Stimulated activated CD8-positive, alpha-beta memory T cell treated with anti-CD3 and anti-CD28 coated beads, Interleukin-12 subunit alpha, Interleukin-12 subunit beta, amount 100 ng/mL, for 24 hours (primary cell): ENCODE results near the gene NRG3.

Source experiments
- DNase-seq: peaks from one replicate; pipeline ENCODE4 v3.0.0-alpha.2; 2020; ENCODE audit errors: extremely low read depth

NRG3 gene

DNA sequence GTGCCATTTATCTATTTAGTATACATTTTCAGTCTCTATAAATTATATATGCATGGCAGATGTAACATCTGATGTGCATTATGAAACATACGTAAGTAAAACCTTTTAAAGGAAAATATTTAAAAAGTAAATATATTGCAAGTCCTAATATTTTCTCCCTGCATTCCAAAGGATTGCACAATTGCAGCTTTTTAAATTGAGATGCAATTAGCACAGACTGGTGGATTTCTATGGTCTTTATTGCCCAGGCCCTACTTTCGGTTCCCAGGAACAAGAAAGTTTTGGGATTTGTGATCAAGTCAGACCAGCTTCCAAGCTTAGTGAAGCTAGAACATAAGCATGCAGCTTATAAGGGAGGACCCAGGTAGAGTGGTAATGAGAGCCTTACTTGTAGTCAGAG lies 337.8 kb downstream of the NRG3 start:
- DNase-seq = no peak

DNA sequence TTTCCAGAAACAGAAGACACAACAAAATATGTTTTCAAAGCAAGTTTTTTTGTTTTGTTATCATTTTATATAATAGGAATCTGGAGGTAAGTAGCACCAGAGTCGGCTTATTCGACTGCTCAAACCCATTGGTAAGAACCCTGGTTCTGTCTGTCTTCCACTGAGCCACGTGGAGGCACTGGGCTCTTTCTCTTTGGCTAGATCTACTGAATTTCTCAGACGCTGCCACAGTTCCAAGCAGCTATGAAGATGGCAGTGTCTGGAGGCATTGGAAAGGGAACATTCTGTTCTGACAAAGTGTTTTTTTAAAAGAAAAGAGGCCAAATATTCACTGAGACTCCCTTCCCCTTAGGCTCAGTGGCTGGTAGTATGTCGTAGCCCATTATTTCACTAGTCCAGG lies 338.8 kb downstream of the NRG3 start:
- DNase-seq = no peak

DNA sequence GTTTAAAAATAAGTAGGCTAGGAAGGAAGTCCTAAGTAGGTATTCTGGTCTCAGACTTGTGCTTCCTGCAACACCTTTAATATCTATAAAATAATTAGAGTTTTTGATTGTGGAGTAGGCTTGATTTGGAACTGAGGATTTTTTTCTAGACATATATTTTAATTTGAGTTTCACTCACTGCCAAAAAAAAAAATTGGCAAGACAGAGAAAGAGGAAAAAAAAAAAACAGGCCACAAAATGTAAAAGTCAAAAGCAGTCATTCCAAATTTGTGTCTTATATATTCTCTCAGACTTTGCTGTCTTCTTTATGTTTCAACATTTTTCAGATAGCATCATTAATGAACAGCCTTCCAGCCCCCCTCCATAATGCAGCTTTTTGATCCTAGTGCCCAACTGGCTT lies 346.1 kb downstream of the NRG3 start:
- DNase-seq = no peak

GRCh38 chr10:82221601-82222149 lies 346.7 kb downstream of the NRG3 start:
- DNase-seq = no peak

DNA sequence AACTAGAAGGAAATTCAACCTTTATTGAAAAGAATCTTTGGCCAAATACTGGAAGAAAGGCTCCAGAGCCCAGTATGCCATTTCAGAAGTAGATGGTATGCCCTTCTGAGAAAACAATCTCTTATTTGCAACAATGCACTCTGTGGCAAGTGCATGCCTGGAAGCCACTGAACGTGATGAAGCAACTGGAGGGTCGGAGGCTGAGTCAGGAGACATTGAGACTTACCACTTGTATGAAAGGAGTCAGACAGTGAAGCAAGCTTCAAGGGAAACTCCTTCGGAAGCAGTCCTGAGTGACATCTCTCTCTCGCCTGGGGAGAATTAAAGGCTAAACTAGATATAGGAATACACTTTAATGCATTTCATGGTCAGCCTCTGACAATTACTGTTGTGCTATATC lies 353.7 kb downstream of the NRG3 start:
- DNase-seq = no peak

DNA sequence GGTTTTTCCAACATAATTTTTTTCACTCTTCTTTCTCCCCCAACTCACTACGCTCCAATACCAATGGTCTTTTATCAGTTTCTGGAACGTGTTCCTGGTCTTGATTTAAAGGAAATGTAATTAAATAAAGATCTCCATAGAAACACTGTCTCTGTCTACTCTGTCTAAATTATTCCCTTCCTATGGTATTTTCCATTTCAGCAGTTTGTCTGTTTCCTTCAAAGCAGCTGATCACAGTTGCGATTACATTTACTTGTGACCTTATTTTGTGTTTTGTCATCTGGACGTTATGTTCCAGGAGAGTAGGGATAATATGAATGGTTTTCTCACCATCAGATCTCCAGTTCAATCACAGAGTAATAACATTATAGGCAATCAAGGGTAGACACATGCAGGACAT lies 359.2 kb downstream of the NRG3 start:
- DNase-seq = no peak

- no peak for DNase-seq
Measured at GRCh38 chr10:82236084-82236731, 361.2 kb downstream of the NRG3 start.

DNA sequence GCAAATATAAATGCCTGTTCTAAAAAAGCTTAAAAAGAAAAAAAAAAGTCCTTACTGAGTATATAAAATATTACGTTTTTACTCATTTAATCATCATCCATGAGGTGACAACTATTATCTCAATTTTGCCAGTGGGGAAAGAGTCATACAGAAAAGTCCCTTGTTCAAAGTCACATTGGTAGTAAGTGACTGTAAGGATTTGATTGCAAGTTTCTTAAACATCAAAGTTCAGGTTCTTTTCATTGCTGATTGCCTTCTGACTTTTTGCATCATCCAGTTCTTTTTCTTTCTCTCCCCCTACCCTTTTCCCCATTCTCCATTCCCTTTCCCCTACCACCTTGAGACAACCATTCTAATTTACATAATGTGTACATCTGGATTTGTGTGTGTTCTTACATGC lies 363.3 kb downstream of the NRG3 start:
- no peak for DNase-seq

GRCh38 chr10:82240408-82240807 lies 365.4 kb downstream of the NRG3 start:
- no peak for DNase-seq

- no peak for DNase-seq
Measured at GRCh38 chr10:82242778-82243177, 367.8 kb downstream of the NRG3 start.

- no peak for DNase-seq
Measured at GRCh38 chr10:82245157-82245556, 370.2 kb downstream of the NRG3 start.

- no peak for DNase-seq
Measured at GRCh38 chr10:82245906-82246560, 371.0 kb downstream of the NRG3 start.

GRCh38 chr10:82249141-82249540 lies 374.1 kb downstream of the NRG3 start:
- DNase-seq = no peak

- no peak for DNase-seq
Measured at GRCh38 chr10:82251222-82251906, 376.4 kb downstream of the NRG3 start.

DNA sequence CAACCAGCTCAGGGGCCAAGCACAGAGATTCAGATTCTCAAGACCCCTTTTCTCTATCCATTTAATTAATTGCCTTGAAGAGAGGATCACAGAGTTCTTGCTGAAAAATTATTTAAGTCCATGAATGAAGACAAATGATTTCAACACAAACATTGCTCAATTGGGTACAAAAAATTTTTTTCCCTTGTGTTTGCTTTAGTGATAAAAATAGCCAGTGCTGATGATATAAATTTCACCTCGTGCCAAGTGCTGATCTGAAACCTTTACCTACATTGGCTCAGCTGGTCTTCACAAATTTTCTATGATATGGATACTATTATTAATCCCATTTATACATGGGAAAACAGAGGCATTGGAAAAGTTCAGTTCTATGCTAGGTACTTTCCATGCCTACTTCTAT lies 377.1 kb downstream of the NRG3 start:
- DNase-seq = no peak

DNA sequence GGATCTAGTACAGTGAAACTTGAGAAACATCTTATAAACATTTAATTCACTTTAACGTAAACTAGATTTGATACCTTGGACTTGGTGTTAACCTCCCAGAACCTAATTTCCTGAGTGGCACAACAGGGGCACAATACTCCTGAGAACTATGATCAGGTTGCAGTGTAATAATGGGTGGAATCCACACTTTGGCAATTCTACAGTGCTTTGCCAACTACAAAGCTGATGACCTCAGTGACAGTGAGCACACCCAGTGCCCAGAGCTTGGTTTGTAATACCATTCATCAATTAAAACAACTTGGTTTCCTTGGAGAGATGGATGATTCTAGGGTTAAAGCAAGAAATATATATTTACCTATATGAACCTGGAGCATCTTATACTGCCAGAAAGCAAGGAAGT lies 379.2 kb downstream of the NRG3 start:
- DNase-seq = no peak

GRCh38 chr10:82256275-82256674 lies 381.3 kb downstream of the NRG3 start:
- DNase-seq = no peak

DNA sequence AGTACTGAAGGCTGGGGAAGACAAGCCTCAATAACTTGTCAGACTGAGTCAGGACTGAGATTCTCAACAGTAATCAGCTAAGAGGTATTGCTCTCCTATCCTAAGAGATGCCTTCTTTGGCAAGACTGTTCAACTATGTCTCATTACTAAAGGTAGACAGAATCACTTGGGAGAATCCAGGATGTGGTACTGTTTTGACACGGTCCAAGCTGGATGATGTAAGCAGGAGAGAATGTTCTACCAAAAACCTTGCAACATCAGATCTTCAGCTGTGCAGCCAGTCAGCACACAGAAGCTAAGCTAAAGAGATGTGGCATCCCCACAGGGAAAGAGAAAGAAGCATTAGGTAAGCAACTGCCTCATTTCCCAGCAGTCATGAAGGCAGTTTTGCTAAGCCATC lies 391.4 kb downstream of the NRG3 start:
- DNase-seq = no peak

DNA sequence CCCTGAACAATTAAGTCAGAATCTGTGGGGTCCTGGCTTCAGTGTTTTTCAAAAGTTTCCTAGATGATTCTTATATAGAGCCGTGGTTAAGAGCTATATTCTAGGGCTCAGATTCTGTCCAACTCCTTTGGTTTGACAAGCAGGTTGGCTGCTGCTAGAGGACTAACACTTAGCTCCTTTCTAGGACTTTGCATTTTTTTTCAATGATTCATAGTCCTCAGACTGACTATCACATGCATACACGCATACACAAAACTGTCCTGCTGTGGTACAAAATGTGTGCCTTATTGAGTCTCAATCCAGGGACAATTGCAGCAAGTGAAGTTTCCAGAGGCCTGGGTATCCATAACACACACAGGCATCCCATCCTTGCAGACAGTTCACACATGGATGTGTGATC lies 392.0 kb downstream of the NRG3 start:
- no peak for DNase-seq

DNA sequence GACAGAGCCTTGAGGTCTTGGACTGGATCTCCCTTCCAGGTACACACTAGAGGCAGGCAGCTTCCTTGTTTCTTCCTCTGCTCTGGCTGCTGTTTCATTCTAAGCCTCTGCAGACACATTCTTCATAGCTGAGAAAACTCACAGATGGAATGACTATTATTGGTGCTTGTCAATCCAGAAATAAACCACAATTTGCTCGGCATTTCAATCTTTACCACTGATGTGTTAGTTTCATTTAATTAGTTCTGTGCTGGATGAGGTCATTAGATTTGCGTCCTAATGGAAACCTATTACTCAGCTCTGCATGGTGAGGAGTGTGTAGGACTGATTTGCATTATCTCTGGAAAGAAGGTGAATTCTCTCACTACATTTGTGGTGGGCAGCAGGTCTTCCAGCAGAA lies 392.5 kb downstream of the NRG3 start:
- DNase-seq = no peak

- DNase-seq = no peak
Measured at GRCh38 chr10:82267960-82268359, 393.0 kb downstream of the NRG3 start.

- DNase-seq = no peak
Measured at GRCh38 chr10:82277591-82277990, 402.6 kb downstream of the NRG3 start.
